Panc1 (cell line): Measurements from ENCODE around the gene AGBL4. TPM values are rescaled to one million over a fixed set of nuclear protein-coding genes. Genes with fewer than 3 reads are reported as not detected.

Experiments
- ATAC-seq: fragments of 200-7000 bp; cut with Tn5 transposase; 2 replicates; pipeline ENCODE4 v1.9.1; 2020; ENCODE audit warnings: mild to moderate bottlenecking, moderate library complexity
- BruUV-seq: library from RNA; stranded (reverse); fragments of 400-500 nt; replicated peaks from 2 replicates; lab custom pipeline; 2021; lab: Mats Ljungman, UMichigan
- CTCF ChIA-PET: fragments of 300-600 bp; sonication (Branson Sonifier 250); formaldehyde crosslinking; loops from one replicate; lab custom pipeline; 2022; ENCODE audit warnings: antibody characterized with exemption; lab: Charles Lee
- POLR2A ChIA-PET: fragments of 300-600 bp; sonication (Branson Sonifier 250); formaldehyde crosslinking; loops from one replicate; lab custom pipeline; 2022; ENCODE audit warnings: antibody characterized with exemption; lab: Charles Lee
- DNase-seq: peaks from one replicate; pipeline ENCODE4 v3.0.0-alpha.2; 2010; ENCODE audit warnings: low read depth, low spot score
- H3K27ac ChIP-seq: 2 replicates; pipeline ENCODE4 v1.5.1; 2011; ENCODE audit warnings: mild to moderate bottlenecking, low read length, inconsistent platforms
- H3K27me3 ChIP-seq: fragments of 200-500 bp; sonication (Bioruptor generic); 2 replicates; pipeline ENCODE4 v1.6.0; 2014; ENCODE audit warnings: low read length, inconsistent platforms; ENCODE audit not compliant: control insufficient read depth, insufficient read depth
- H3K36me3 ChIP-seq: fragments of 200-500 bp; sonication (Bioruptor generic); 2 replicates; pipeline ENCODE4 v1.5.1; 2014; ENCODE audit warnings: inconsistent platforms, mild to moderate bottlenecking, low read length, moderate library complexity; ENCODE audit not compliant: control insufficient read depth, insufficient read depth
- H3K4me1 ChIP-seq: 2 replicates; pipeline ENCODE4 v1.5.1; 2011; ENCODE audit warnings: inconsistent platforms, mild to moderate bottlenecking, low read length, moderate library complexity; ENCODE audit not compliant: control insufficient read depth, insufficient read depth
- H3K4me3 ChIP-seq, 2 experiments: 2 replicates each; pipeline ENCODE4 v1.5.1; 2011 to 2012; ENCODE audit warnings: low read depth in 2 of 2, low read length in 2 of 2, mild to moderate bottlenecking in 2 of 2, inconsistent platforms in 1 of 2, moderate library complexity in 1 of 2
- H3K9me3 ChIP-seq: fragments of 200-500 bp; sonication (Bioruptor generic); 2 replicates; pipeline ENCODE4 v1.5.1; 2014; ENCODE audit warnings: low read depth, mild to moderate bottlenecking, inconsistent platforms, low read length, moderate library complexity; ENCODE audit not compliant: control insufficient read depth, insufficient read depth
- POLR2AphosphoS5 ChIP-seq: IDR thresholded peaks from 2 replicates; pipeline ENCODE4 v1.6.1; 2012; ENCODE audit warnings: mild to moderate bottlenecking, low read depth, low read length, moderate library complexity
- SIN3A ChIP-seq: IDR thresholded peaks from 2 replicates; pipeline ENCODE4 v1.6.1; 2012; ENCODE audit warnings: low read depth, mild to moderate bottlenecking, low read length, moderate library complexity, borderline replicate concordance; ENCODE audit not compliant: insufficient read depth
- TCF7L2 ChIP-seq: IDR thresholded peaks from 2 replicates; pipeline ENCODE4 v1.6.1; 2011; ENCODE audit warnings: mild to moderate bottlenecking, low read depth, low read length, inconsistent platforms
- in situ Hi-C: cut with HindIII; loops from 2 replicates; pipeline ENCODE4 v1.10.0; 2016; ENCODE audit warnings: low sequenced_read_pairs, low pct_unique_long_range_greater_than_20kb
- intact Hi-C: fragments of 100-400 bp; cut with micrococcal nuclease; formaldehyde crosslinking; loops from one replicate; pipeline ENCODE4 v1.10.0; 2022; ENCODE audit not compliant: unreplicated experiment
- total RNA-seq: library from RNA; stranded (reverse); gene quantifications from one replicate; pipeline ENCODE4 v1.2.1, GENCODE V29; 2021; ENCODE audit not compliant: unreplicated experiment
- TF ChIP-seq, protein P1 (sequence below): fragments of 450-650 bp; IDR thresholded peaks from 2 replicates; pipeline ENCODE4 v1.5.1; 2017; ENCODE audit warnings: mild to moderate bottlenecking
- TF ChIP-seq, protein P2 (sequence below), 2 experiments: IDR thresholded peaks; 2 replicates each; pipeline ENCODE4 v1.6.1; 2011 to 2012; ENCODE audit warnings: low read depth in 2 of 2, control low read depth in 1 of 2, low read length in 1 of 2, mild to moderate bottlenecking in 1 of 2, moderate library complexity in 1 of 2; ENCODE audit not compliant: insufficient read depth in 1 of 2

Gene AGBL4
- total RNA-seq, 1 experiment from 2014 or later = not detected

DNA sequence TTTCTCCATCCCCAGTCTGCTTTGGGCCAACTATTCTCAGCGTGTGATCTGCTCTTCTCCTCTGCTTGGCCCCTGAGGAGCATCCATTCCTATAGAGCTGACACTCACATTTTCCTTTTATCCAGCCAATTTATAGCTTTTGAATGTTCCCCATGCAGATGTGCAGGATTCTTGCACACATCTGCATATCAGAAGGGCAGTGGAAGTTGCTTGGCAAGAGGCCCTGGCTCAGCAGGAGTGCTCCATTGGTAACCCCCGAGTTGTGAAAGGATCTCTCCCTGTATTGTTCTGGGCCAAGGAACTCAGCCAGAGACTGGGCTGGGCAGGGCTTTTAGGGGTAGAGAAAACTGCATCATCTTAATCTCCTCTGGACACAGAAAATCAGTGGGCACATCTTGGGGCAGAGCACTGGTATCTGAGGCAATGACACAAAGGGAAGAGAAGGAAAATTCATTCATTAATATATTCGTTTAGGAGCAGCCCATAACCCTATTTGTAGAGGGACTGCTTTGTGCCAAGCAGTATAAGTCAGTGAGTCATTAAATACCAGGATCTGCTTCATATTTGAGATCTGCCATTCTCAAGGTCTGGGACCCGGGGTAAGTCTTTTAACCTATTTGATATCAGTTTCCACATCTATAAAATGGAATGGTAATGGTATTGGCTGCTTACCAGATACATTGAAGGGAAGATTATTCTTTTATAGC, 1216.0 kb downstream of the AGBL4 start:
- in situ Hi-C loops = no loop called here
- CTCF ChIA-PET = no interaction called here
- Histone ChIP-seq H3K4me1 (no peaks in the 10 kb centered on the region), H3K9me3 (no peaks in the 10 kb centered on the region), H3K36me3 (no peaks in the 10 kb centered on the region), H3K4me3 (no peak overlapping the region), H3K27me3 (no peaks in the 10 kb centered on the region), H3K27ac (no peak overlapping the region)
- ATAC-seq (no peak), DNase-seq (no peak)
- no TSS peak for BruUV-seq
- intact Hi-C loops = no loop called here
- no peak for TF ChIP-seq POLR2AphosphoS5
- no peak for TF ChIP-seq SIN3A
- TF ChIP-seq, protein P1, sequence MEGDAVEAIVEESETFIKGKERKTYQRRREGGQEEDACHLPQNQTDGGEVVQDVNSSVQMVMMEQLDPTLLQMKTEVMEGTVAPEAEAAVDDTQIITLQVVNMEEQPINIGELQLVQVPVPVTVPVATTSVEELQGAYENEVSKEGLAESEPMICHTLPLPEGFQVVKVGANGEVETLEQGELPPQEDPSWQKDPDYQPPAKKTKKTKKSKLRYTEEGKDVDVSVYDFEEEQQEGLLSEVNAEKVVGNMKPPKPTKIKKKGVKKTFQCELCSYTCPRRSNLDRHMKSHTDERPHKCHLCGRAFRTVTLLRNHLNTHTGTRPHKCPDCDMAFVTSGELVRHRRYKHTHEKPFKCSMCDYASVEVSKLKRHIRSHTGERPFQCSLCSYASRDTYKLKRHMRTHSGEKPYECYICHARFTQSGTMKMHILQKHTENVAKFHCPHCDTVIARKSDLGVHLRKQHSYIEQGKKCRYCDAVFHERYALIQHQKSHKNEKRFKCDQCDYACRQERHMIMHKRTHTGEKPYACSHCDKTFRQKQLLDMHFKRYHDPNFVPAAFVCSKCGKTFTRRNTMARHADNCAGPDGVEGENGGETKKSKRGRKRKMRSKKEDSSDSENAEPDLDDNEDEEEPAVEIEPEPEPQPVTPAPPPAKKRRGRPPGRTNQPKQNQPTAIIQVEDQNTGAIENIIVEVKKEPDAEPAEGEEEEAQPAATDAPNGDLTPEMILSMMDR = no peak
- TF ChIP-seq, protein P2, sequence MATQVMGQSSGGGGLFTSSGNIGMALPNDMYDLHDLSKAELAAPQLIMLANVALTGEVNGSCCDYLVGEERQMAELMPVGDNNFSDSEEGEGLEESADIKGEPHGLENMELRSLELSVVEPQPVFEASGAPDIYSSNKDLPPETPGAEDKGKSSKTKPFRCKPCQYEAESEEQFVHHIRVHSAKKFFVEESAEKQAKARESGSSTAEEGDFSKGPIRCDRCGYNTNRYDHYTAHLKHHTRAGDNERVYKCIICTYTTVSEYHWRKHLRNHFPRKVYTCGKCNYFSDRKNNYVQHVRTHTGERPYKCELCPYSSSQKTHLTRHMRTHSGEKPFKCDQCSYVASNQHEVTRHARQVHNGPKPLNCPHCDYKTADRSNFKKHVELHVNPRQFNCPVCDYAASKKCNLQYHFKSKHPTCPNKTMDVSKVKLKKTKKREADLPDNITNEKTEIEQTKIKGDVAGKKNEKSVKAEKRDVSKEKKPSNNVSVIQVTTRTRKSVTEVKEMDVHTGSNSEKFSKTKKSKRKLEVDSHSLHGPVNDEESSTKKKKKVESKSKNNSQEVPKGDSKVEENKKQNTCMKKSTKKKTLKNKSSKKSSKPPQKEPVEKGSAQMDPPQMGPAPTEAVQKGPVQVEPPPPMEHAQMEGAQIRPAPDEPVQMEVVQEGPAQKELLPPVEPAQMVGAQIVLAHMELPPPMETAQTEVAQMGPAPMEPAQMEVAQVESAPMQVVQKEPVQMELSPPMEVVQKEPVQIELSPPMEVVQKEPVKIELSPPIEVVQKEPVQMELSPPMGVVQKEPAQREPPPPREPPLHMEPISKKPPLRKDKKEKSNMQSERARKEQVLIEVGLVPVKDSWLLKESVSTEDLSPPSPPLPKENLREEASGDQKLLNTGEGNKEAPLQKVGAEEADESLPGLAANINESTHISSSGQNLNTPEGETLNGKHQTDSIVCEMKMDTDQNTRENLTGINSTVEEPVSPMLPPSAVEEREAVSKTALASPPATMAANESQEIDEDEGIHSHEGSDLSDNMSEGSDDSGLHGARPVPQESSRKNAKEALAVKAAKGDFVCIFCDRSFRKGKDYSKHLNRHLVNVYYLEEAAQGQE (IDR thresholded peaks at IDR 0.05; ENCODE audit: insufficient read depth in 1 of 2, low read depth in 2 of 2, low read length in 1 of 2) = no peak
- TF ChIP-seq TCF7L2 = no peak
- POLR2A ChIA-PET = no interaction called here

DNA sequence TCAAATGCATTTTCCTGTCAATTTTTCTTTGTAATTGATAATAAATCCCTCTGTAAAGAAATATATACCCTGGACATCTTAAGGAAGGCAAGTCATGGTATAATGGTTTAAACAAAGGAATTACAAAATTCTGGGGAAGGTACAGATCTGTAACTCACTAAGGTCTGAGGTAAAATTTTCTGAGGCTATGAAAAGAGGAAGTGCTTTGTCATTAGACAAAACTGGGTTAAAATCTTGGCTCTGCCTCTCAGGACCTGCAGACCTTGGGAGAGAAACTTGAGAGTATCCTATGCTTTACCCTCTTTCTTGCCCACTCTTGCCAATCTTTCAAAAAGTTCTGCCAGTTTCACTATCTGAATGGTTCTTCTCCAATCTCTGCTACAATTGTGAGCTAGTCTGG, 1220.3 kb downstream of the AGBL4 start:
- ATAC-seq = no peak
- ChIA-PET CTCF (no interaction called here), POLR2A (no interaction called here)
- no peak for TF ChIP-seq TCF7L2
- no peak for TF ChIP-seq POLR2AphosphoS5
- TF ChIP-seq, protein P2 (IDR thresholded peaks at IDR 0.05; ENCODE audit: insufficient read depth in 1 of 2, low read depth in 2 of 2, low read length in 1 of 2) = no peak
- no peak for TF ChIP-seq SIN3A
- TF ChIP-seq, protein P1 = no peak
- no peaks in the 10 kb centered on the region for H3K36me3 ChIP-seq
- H3K4me1 ChIP-seq = no peaks in the 10 kb centered on the region
- intact Hi-C loops (no loop called here), in situ Hi-C loops (no loop called here)
- H3K9me3 ChIP-seq = no peaks in the 10 kb centered on the region
- H3K4me3 ChIP-seq = no peak overlapping the region
- no peak for DNase-seq
- no peak overlapping the region for H3K27ac ChIP-seq
- BruUV-seq = no TSS peak
- H3K27me3 ChIP-seq = no peaks in the 10 kb centered on the region
